ENCODE data around the gene SORBS1.
A peak's percentile ranks its signal among the peaks of the same experiment; 100 is the strongest.

SORBS1 gene

DNA sequence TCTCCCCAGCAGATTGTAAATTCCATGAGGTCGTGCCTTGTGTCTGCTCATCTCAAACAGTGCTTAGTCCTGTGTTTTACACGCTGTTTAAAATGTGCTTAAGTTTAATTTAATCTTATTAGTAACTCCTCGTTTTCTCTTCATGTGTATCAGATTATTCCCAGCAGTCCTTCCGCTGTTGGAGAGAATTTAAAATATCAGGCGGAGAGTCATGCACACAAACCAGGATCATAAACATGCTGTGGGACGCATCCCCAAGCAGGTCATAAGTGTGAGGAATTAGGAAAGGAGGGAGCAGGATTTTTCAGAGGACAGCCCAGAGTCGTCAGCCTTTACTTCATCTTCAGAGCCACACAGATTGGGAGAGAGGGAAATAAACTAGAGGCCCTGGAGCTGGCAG, 4.2 kb upstream of the SORBS1 start:
- no peak for DNase-seq (ENCODE audit: low read depth)

DNA sequence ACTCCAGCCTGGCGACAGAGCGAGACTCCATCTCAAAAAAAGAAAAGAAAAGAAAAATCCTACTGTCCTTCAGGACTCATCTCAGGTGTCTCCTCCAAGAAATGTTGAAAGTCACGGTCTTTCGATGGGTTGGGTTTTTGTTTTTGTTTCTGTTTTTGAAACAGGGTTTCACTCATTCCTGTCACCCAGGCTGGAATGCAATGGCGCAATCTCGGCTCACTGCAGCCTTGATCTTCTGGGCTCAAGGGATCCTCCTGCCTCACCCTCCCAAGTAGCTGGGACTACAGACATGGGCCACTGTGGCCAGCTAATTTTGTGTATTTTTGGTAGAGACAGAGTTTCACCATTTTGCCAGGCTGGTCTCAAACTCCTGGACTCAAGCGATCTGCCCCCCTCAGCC, 3.1 kb upstream of the SORBS1 start:
- DNase-seq (ENCODE audit: low read depth): no peak

GRCh38 chr10:95562341-95562965, 1.3 kb upstream of the SORBS1 start:
- DNase-seq (ENCODE audit: low read depth): no peak

DNA sequence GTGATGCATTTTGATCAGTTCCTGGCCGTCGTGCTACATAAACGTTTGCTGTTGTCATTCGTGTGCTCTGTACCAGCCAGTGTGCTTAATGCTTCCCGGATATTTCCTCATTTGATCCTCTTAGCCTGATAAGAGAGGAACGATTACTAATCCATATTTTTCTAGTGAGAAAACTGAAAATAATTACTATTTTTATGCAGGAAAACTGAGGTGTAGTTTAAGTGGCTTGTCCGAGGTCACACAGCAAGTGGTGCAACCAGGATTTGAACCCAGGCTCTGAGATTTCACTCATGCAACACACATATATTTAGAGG, 650 bp upstream of the SORBS1 start:
- no peak for DNase-seq (ENCODE audit: low read depth)

DNA sequence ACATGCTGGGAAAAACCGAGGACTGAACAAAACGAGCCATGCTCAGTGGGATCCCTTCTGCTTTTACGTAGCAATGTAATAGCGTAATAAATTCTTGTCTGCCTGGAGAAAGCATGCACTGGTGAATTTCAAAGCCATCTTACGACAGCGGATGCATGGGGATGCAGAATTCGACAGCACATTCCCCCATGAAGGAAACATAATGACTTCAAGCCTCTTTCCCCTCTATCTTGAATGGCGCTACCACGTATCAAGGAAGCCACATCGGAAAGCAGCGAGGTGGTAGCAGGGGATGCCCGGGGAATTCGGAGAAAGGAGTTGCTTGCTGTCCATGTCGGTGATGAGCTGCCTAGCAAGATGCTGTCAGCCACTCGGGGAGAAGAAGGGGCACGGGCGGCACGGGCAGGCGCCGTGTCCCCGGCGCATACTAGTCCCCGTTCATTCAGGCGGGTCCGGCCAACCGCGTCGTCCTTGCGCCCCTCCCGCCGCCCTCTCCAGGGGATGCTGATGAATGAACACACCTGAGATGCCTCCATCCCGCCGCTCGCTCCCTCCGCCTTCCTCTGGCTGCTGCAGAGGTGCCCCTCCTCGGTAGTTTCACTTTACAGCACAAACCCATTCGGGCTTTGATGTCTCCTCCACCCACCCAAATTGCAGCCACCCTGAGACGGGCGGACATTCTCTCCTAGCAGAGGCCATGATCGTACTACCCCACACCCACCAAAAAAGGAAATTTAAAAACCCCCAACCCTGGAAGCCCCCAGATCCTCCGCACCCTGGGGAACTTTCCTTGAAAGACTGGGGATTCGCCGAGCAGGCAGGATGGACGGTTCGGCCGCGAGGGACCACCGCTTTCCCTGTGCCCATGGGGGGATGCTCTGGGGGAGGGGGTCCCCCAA, 644 bp downstream of the SORBS1 start:
- peak; percentile 15 for DNase-seq (ENCODE audit: low read depth)

- DNase-seq (ENCODE audit: low read depth): no peak
These were observed 1.3 kb downstream of the SORBS1 start for GRCh38 chr10:95559896-95560277.

- DNase-seq (ENCODE audit: low read depth): no peak
These were observed 1.7 kb downstream of the SORBS1 start for GRCh38 chr10:95559471-95559870.

- DNase-seq (ENCODE audit: low read depth): no peak
These were observed 2.4 kb downstream of the SORBS1 start for GRCh38 chr10:95558593-95559320.

GRCh38 chr10:95556994-95557767, 4.0 kb downstream of the SORBS1 start:
- no peak for DNase-seq (ENCODE audit: low read depth)

DNA sequence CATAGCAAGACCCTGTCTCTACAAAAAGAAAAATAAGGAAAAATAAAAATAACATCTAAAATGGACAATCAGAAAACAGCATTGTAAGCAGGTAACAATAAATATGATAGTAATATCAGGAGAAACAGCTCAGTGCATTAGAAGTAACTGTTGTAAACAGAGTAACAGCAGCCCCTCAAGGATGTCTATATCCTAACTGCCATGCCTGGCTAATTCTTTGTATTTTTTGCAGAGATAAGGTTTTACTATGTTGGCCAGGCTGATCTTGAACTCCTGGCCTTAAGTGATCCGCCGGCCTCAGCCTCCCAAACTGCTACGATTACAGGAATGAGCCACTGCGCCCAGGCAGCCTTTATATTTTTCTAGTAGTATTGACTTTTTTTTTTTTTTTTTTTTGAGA, 7.5 kb downstream of the SORBS1 start:
- DNase-seq (ENCODE audit: low read depth): no peak

DNA sequence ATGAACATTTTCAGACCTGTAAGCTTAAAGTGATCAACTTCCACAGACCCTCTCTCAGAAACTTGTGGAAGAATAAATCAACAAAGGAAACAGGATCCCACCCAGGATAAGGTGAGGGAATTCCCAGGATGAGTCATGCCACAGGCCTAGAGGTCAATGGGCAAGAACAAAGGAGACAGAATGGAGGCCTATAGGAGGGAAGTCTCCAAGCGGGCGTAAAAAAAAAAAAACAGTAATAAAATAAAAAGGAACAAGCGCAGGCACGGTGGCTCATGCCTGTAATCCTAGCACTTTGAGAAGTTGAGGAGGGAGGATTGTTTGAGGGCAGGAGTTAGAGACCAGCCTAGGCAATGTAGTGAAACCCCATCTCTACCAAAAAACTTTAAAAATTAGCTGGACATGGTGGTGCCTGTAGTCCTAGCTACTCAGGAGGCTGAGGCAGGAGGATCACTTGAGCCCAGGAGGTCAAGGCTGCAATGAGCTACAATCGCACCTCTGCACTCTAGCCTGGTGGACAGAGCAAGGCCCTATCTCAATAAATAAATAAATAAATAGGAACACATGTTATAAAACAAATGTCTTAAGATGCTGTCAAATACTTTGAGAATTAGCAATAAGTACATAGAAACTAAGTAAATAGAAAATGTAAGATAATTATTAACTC, 8.4 kb downstream of the SORBS1 start:
- no peak for DNase-seq (ENCODE audit: low read depth)

DNA sequence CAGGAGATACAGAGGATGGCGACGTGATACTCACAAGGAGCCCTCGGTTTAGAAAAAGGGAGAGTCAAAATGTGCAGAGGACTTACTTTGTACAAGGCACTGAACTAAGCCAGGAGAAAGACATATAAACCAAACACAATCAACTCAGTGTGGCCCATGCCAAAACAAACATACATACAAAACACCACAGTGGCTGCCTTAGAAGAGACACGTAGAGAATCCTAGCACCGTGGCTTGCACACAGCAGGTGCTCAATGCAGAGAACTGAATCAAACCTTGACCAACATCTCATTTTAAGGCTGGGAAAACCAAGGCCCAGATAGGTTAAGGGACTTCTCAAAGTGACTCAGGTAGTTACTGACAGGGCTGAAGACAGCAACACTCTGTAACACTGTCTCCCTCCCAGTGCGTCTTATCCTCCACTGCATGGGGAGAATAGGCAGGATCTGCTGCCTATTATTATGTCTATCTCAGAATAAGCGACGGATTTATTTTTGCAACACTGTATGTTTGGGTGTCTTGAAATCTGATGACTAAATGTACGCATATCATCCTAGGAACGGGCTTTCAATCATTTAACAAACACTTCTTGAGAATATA, 11.0 kb downstream of the SORBS1 start:
- DNase-seq (ENCODE audit: low read depth): no peak

DNA sequence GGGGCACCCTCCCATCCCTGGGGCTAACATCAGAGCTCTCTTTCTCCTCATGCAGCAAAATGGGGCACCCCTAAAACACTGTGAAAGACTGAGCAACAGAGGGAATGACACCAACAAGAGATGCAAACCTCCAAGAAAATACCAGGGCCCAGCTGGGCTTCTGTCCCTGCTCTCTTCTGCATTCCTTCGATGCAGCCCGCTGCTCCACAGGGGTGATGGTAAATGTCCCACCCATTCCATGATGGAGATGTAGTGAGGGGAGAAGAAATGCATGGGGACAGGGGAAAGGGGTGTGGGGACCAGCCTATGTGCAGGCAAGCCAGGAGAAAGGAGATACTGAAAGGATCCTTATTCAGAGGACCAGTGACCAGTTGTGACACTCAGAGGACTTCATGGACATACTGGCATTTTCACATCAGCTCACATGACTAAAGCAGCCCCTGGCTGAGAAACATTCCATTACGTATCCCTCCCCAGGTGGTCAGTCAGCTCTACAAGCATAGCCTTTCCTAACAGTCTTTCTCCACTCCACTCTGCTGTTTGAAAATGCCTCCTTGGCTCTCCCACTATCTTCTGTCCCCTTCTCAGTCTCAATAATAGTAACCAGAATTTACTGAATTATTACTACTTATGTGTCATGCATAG, 13.3 kb downstream of the SORBS1 start:
- DNase-seq (ENCODE audit: low read depth): no peak

GRCh38 chr10:95547197-95547596, 14.0 kb downstream of the SORBS1 start:
- no peak for DNase-seq (ENCODE audit: low read depth)

DNA sequence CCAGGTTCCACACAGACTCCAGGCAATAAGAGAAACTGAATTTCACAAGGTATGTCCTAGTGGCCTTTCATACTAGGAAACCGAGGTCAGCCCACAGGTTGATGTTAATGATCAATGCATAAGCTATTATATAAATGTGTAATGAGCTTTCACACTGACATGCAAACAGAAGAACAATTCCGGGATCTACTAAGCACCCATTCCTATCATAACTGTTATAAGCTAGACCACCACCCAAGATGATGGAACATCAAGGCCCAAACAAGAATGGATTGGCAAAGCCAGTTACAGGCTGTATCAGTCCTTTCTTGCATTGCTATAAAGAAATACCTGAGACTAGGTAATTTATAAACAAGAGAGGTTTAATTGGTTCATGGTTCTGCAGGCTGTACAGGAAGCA, 15.2 kb downstream of the SORBS1 start:
- DNase-seq (ENCODE audit: low read depth): no peak

GRCh38 chr10:95544783-95545500, 16.2 kb downstream of the SORBS1 start:
- no peak for DNase-seq (ENCODE audit: low read depth)

- DNase-seq (ENCODE audit: low read depth): no peak
These were observed 17.7 kb downstream of the SORBS1 start for GRCh38 chr10:95543459-95543858.

- no peak for DNase-seq (ENCODE audit: low read depth)
These were observed 18.4 kb downstream of the SORBS1 start for GRCh38 chr10:95542761-95543160.

GRCh38 chr10:95542330-95542729, 18.8 kb downstream of the SORBS1 start:
- no peak for DNase-seq (ENCODE audit: low read depth)

GRCh38 chr10:95540514-95541052, 20.6 kb downstream of the SORBS1 start:
- no peak for DNase-seq (ENCODE audit: low read depth)
